Measurements from ENCODE around the gene ATXN10.

Gene ATXN10

DNA sequence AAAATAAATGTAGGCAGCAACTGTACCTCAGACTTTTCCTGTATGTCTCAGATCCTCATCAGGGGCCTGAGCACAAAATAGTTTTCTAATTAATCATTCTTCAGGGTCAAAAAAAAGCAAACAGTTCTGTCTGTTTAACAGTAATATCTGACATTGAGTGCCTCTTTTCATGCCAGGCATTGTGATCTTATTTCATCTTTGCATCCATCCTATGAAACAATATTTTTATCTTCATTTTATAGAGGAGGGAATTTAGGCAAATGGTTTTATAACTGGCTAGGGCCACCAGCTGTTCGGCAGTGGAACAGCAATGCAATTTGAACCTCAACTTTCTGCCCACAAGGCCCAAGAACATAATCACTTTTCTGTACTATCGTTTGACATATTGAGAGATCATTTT, 159.8 kb downstream of the ATXN10 start:
- no peak for DNase-seq
- Mint-ChIP-seq H3K9me3 (no peaks in the 10 kb centered on the region), H3K36me3 (ENCODE audit: low read depth) (peaks cover 67% of the 10 kb centered on the region), H3K4me3 (no peak overlapping the region), H3K4me1 (ENCODE audit: low read depth) (no peaks in the 10 kb centered on the region), H3K27ac (no peak overlapping the region), H3K27me3 (no peaks in the 10 kb centered on the region)

DNA sequence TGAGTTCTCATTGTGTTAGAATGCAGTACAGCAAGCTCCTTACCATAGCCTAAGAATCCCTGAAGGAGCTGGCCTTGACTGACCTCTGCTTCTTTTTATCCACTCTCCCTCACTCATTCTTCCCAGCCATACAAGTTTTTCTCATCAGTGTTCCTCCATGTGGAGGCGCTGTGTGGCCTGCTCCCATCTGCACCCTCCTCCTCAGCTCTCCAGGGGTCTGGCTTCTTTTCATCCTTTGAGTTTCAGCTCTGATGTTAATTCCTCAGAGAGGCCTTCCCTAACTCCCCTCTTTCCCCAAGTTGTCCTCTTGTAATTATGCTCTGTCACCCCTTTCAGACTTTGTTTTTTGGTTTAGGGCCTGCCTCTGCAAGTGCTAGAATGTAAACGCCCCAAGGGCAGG, 160.5 kb downstream of the ATXN10 start:
- Mint-ChIP-seq H3K27ac (no peak overlapping the region), H3K36me3 (ENCODE audit: low read depth) (peaks cover 66% of the 10 kb centered on the region)

DNA sequence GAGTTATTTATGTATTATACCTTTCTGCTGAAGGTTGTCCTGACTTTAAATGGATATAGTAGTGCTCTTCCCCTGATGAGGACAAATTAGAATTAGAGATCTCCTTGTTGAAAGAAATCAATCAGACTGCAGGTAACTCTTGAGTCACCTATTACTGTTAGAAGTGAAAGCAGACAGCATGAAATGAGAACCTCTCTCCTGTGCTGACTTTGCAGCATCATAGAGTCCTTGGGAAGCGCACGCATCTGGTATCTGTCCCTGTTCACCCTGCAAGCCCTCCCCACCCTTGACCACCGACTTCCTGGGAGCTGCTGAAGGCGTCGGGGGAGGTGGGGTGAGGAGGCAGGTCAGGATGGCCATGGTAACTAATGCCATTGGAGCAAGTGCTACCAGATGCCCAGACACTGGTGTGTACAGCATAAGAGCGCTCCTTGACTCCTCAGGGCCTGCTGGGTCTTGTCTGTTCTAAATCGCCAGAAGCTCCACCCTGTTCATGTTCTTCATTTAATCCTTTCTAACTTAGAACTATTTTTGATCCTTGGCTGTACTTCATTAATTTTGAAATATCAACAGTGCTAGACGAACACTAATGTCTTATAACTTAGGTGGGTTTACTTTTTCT, 161.4 kb downstream of the ATXN10 start:
- DNase-seq, result no peak
- no peak overlapping the region for H3K4me3 Mint-ChIP-seq
- H3K9me3 Mint-ChIP-seq, result no peaks in the 10 kb centered on the region
- no peak overlapping the region for H3K27ac Mint-ChIP-seq
- H3K4me1 Mint-ChIP-seq (ENCODE audit: low read depth), result no peaks in the 10 kb centered on the region
- H3K27me3 Mint-ChIP-seq, result no peaks in the 10 kb centered on the region
- peaks cover 64% of the 10 kb centered on the region for H3K36me3 Mint-ChIP-seq (ENCODE audit: low read depth)

More for the DNA sequence above, 160.5 kb downstream of the ATXN10 start:
- no peaks in the 10 kb centered on the region for H3K4me1 Mint-ChIP-seq (ENCODE audit: low read depth)
- H3K27me3 Mint-ChIP-seq, result no peaks in the 10 kb centered on the region
- no peaks in the 10 kb centered on the region for H3K9me3 Mint-ChIP-seq
- DNase-seq, result no peak
- no peak overlapping the region for H3K4me3 Mint-ChIP-seq

- H3K9me3 Mint-ChIP-seq, result no peaks in the 10 kb centered on the region
- H3K4me3 Mint-ChIP-seq, result no peak overlapping the region
- H3K4me1 Mint-ChIP-seq (ENCODE audit: low read depth), result no peaks in the 10 kb centered on the region
- no peak for DNase-seq
- H3K36me3 Mint-ChIP-seq (ENCODE audit: low read depth), result peaks cover 67% of the 10 kb centered on the region
- H3K27me3 Mint-ChIP-seq, result no peaks in the 10 kb centered on the region
- H3K27ac Mint-ChIP-seq, result no peak overlapping the region
Observed at GRCh38 chr22:45833613-45834012, 162.0 kb downstream of the ATXN10 start.

GRCh38 chr22:45834241-45834640, 162.6 kb downstream of the ATXN10 start:
- no peak overlapping the region for H3K27ac Mint-ChIP-seq
- H3K27me3 Mint-ChIP-seq, result no peaks in the 10 kb centered on the region
- no peaks in the 10 kb centered on the region for H3K4me1 Mint-ChIP-seq (ENCODE audit: low read depth)
- no peak overlapping the region for H3K4me3 Mint-ChIP-seq
- H3K36me3 Mint-ChIP-seq (ENCODE audit: low read depth), result peaks cover 64% of the 10 kb centered on the region
- no peak for DNase-seq
- H3K9me3 Mint-ChIP-seq, result no peaks in the 10 kb centered on the region

DNA sequence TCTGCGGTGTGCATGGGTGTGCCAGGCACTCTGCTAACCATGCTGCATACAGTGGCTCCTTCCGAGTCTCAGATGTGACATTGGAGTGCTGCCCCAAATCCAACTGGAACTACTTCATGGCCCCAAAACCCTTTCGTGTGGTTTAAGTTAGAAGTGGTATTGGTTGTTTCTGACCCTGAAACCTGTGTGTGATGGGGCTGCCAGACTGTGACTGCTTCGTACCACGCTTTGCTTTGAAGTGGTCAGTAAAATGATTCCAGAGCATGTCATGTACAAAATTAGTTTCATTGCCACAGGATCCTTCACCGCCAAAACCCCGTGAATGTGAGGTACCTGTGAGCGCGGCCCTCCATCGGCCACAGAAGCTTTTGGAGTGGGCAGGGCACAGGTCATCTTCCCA, 163.2 kb downstream of the ATXN10 start:
- Mint-ChIP-seq H3K9me3 (no peaks in the 10 kb centered on the region), H3K27me3 (no peaks in the 10 kb centered on the region), H3K4me1 (ENCODE audit: low read depth) (no peaks in the 10 kb centered on the region), H3K36me3 (ENCODE audit: low read depth) (peaks cover 68% of the 10 kb centered on the region), H3K27ac (no peak overlapping the region), H3K4me3 (no peak overlapping the region)
- DNase-seq, result no peak

- Mint-ChIP-seq H3K4me1 (ENCODE audit: low read depth) (no peaks in the 10 kb centered on the region), H3K4me3 (no peak overlapping the region), H3K36me3 (ENCODE audit: low read depth) (peaks cover 79% of the 10 kb centered on the region), H3K27me3 (no peaks in the 10 kb centered on the region), H3K9me3 (no peaks in the 10 kb centered on the region), H3K27ac (no peak overlapping the region)
- DNase-seq, result no peak
Observed at GRCh38 chr22:45836418-45837169, 165.0 kb downstream of the ATXN10 start.

GRCh38 chr22:45837508-45837907, 165.9 kb downstream of the ATXN10 start:
- no peak overlapping the region for H3K4me3 Mint-ChIP-seq
- H3K27me3 Mint-ChIP-seq, result no peaks in the 10 kb centered on the region
- peaks cover 79% of the 10 kb centered on the region for H3K36me3 Mint-ChIP-seq (ENCODE audit: low read depth)
- DNase-seq, result no peak
- H3K4me1 Mint-ChIP-seq (ENCODE audit: low read depth), result no peaks in the 10 kb centered on the region
- no peak overlapping the region for H3K27ac Mint-ChIP-seq
- H3K9me3 Mint-ChIP-seq, result no peaks in the 10 kb centered on the region

DNA sequence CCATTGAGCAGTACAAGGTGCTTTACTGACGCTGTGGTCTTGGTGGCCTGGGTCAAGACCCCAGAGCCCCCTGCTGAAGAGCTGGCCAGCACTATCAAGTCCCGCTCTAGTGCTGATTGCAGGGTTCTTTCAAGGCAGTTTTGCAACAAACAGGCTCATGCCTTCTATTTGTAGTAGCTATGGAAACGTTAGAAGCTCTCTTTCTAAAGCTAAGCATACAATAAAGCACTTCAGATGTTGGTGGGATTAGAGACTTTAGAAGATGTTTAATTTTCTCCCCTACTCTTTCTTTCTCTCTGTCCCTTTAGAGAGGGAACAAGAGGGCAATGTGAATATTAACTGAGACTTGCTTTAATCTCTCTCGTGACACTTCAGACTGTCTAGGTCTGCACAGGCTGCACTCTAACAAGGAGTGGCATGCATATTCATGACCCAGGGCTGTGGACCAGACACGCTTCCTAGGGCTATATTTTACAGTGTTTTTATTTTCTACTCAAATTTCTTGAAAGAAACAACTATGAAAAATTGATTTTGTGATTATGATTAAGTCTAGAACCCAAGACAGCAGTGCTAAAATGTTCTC, 166.8 kb downstream of the ATXN10 start:
- no peak overlapping the region for H3K27ac Mint-ChIP-seq
- no peaks in the 10 kb centered on the region for H3K27me3 Mint-ChIP-seq
- no peaks in the 10 kb centered on the region for H3K9me3 Mint-ChIP-seq
- peaks cover 80% of the 10 kb centered on the region for H3K36me3 Mint-ChIP-seq (ENCODE audit: low read depth)
- DNase-seq, result no peak
- H3K4me1 Mint-ChIP-seq (ENCODE audit: low read depth), result no peaks in the 10 kb centered on the region
- no peak overlapping the region for H3K4me3 Mint-ChIP-seq

DNA sequence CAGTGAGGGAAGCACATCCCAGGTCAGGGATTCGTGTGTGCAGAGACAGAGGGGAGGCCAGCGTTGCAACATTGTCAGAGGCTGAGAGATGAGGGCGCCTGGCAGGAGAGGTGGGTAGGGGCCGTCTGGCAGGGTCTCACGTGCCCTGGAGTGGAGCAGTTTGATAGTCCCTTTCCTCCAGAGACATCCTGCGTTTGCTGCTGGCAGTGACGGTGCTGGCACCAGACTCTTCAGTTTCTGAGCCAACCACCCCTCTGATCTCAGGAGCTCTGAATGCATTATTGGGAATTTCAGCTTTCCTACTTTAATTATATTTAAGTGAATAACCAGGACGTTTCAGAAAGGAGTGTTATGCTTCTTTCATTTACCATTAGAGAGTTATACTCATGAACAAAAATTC, 168.8 kb downstream of the ATXN10 start:
- DNase-seq, result no peak
- H3K4me3 Mint-ChIP-seq, result no peak overlapping the region
- no peaks in the 10 kb centered on the region for H3K27me3 Mint-ChIP-seq
- no peak overlapping the region for H3K27ac Mint-ChIP-seq
- no peaks in the 10 kb centered on the region for H3K9me3 Mint-ChIP-seq
- no peaks in the 10 kb centered on the region for H3K4me1 Mint-ChIP-seq (ENCODE audit: low read depth)
- H3K36me3 Mint-ChIP-seq (ENCODE audit: low read depth), result peaks cover 80% of the 10 kb centered on the region

- Mint-ChIP-seq H3K4me1 (ENCODE audit: low read depth) (no peaks in the 10 kb centered on the region), H3K27me3 (no peaks in the 10 kb centered on the region), H3K4me3 (no peak overlapping the region), H3K36me3 (ENCODE audit: low read depth) (peaks cover 86% of the 10 kb centered on the region), H3K9me3 (no peaks in the 10 kb centered on the region), H3K27ac (no peak overlapping the region)
- no peak for DNase-seq
Observed at GRCh38 chr22:45842291-45842991, 170.8 kb downstream of the ATXN10 start.

DNA sequence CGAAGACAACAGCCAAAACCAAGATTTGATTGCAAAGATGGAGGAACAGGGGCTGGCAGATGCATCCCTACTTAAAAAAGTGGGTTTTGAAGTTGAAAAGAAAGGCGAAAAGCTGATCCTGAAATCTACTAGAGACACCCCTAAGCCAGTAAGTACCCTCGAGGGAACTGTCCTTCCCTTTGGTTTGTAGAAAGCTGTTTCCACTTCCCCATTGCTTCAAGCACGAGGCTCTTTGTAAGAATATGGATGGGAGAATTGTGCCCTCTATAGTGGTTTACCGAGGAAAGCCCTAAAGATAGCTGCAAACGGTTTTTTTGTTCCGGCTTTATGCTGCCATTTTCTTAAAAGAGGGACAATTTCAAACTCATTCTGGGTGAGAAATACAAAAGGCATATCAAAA, 171.4 kb downstream of the ATXN10 start:
- DNase-seq, result no peak
- Mint-ChIP-seq H3K9me3 (no peaks in the 10 kb centered on the region), H3K36me3 (ENCODE audit: low read depth) (peaks cover 89% of the 10 kb centered on the region), H3K4me3 (no peak overlapping the region), H3K27me3 (no peaks in the 10 kb centered on the region), H3K27ac (no peak overlapping the region), H3K4me1 (ENCODE audit: low read depth) (no peaks in the 10 kb centered on the region)

- peaks cover 93% of the 10 kb centered on the region for H3K36me3 Mint-ChIP-seq (ENCODE audit: low read depth)
- no peaks in the 10 kb centered on the region for H3K27me3 Mint-ChIP-seq
- no peak for DNase-seq
- no peaks in the 10 kb centered on the region for H3K4me1 Mint-ChIP-seq (ENCODE audit: low read depth)
- peaks cover 2% of the 10 kb centered on the region for H3K9me3 Mint-ChIP-seq
- no peak overlapping the region for H3K27ac Mint-ChIP-seq
- H3K4me3 Mint-ChIP-seq, result no peak overlapping the region
Observed at GRCh38 chr22:45843986-45844385, 172.4 kb downstream of the ATXN10 start.

GRCh38 chr22:45845076-45845487, 173.4 kb downstream of the ATXN10 start:
- H3K4me1 Mint-ChIP-seq (ENCODE audit: low read depth), result no peaks in the 10 kb centered on the region
- DNase-seq, result no peak
- no peaks in the 10 kb centered on the region for H3K27me3 Mint-ChIP-seq
- peaks cover 93% of the 10 kb centered on the region for H3K36me3 Mint-ChIP-seq (ENCODE audit: low read depth)
- H3K27ac Mint-ChIP-seq, result no peak overlapping the region
- H3K9me3 Mint-ChIP-seq, result peaks cover 5% of the 10 kb centered on the region
- no peak overlapping the region for H3K4me3 Mint-ChIP-seq

- DNase-seq, result no peak
- H3K36me3 Mint-ChIP-seq (ENCODE audit: low read depth), result peaks cover 96% of the 10 kb centered on the region
Observed at GRCh38 chr22:45846952-45847351, 175.3 kb downstream of the ATXN10 start.

More at GRCh38 chr22:45846952-45847351, 175.3 kb downstream of the ATXN10 start:
- Mint-ChIP-seq H3K27ac (no peak overlapping the region), H3K4me3 (no peak overlapping the region), H3K9me3 (peaks cover 20% of the 10 kb centered on the region), H3K27me3 (no peaks in the 10 kb centered on the region), H3K4me1 (ENCODE audit: low read depth) (no peaks in the 10 kb centered on the region)

Data from activated T-cell treated with anti-CD3 and anti-CD28 coated beads, Interleukin-2, amount 50 U/mL, for 24 hours (primary cell).